NCI-H526 treated with DMSO at 0.1 percent for 48 hours (cell line): ENCODE results near the gene CHST3.
A peak's percentile ranks its signal among the peaks of the same experiment; 100 is the strongest.

Experiments used
- DNase-seq: peaks from one replicate; lab custom pipeline; 2025; lab: John Stamatoyannopoulos, UW

The CHST3 gene

DNA sequence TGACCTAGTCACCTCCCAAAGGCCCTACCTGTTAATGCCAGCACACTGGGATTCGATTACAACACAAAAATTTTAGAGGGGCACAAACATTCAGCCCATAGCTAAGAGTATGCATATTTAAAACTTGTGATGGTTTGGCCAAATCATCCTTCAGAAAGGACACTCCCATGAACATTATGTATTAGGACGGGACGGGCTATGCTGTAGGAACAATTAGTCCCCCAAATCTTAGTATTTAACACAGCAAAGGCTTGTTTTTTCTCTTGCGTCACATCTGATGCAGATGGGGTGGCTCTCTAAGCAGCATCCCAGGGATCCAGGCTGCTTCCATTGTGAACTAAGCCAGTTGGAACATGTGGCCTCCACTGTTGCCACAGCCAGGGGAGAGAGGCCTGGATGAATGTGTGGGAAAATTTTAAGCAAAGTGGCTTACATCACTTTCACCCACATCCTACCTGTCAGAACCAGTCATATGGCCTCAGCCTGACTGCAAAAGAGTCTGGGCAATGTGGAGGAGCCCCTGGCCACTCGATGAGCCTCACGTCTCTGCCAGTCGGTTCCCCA is 26.6 kb downstream of the CHST3 start:
- no peak for DNase-seq

DNA sequence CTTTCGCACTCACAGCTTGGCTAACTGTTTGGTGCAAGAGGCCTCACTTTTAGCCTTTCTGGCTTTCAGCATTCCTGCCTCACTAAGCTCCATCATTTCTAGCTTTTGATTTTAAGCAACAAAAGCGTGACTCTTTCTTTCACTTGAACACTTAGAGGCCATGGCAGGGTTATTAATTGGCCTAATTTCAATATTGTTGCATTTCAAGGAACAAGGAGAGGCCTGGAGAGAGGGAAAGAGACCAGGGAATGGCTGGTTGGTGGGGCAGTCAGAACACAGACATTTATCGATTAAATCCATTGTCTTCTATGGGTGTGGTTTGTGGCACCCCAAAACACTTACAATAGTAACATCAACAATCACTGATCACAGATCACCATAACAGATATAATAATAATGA is 31.3 kb downstream of the CHST3 start:
- no peak for DNase-seq

DNA sequence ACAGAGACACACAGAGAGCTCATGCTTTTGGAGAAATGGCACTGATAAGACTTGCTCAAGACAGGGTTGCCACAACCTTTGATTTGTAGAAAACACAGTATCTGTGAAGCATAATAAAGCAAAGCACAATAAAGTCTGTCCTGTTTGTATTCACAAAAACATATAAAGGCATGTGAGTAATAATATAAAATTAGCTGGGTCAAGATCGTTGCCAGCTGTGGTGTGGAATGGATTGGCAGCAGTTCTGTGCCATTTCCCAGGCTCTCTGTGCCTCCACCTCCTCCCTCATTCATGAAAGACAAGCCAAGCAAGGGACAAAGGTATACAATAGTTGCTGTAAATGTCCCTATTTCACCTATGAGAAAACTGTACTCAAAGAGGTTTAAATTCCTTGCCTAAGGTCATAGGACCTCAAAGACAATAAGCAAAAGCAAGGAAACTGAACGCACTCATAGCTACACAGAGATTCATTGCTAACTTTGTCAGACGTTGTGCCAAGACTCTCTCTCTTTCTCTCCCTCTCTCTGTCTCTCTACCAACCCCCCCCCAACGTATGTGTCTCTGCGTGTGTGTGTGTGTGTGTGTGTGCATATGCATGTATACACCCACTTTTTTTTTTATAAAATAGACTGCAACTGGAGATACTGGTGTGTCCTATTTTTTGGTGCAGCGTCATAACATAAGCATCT is 31.8 kb downstream of the CHST3 start:
- no peak for DNase-seq

DNA sequence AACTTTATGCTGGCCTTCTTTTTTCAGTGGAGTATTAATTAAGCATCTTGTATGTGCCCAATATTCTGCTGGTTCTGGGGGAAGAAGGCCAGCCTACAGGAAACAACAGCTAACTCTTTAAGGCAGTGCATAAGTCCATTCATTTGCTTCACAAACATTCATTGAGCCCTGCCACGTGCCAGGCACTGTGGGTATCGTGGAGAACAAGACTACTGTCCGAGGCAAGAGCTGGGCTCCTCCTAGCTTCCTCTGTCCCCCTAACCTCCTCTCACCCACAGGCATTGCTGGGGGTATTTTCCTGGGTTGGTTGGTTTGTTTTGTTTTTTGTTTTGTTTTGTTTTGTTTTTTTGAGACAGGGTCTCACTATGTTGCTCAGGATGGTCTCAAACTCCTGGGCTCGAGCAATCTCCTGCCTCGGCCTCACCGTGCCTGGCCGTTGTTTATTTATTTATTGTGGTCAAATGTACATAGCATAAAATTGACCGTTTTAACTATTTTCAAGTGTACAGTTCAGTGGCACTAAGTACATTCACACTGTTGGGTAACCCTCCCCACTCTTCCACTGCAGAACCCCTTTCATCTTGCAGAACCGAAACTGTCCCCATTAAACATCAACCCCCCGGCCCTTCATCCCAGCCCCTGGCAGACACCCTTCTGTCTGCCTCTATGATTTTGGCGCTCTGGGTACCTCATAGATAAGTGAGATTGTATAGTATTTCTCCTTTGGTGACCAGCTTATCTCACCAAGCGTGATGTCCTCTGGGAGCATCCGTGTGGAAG is 32.6 kb downstream of the CHST3 start:
- DNase-seq, result no peak

DNA sequence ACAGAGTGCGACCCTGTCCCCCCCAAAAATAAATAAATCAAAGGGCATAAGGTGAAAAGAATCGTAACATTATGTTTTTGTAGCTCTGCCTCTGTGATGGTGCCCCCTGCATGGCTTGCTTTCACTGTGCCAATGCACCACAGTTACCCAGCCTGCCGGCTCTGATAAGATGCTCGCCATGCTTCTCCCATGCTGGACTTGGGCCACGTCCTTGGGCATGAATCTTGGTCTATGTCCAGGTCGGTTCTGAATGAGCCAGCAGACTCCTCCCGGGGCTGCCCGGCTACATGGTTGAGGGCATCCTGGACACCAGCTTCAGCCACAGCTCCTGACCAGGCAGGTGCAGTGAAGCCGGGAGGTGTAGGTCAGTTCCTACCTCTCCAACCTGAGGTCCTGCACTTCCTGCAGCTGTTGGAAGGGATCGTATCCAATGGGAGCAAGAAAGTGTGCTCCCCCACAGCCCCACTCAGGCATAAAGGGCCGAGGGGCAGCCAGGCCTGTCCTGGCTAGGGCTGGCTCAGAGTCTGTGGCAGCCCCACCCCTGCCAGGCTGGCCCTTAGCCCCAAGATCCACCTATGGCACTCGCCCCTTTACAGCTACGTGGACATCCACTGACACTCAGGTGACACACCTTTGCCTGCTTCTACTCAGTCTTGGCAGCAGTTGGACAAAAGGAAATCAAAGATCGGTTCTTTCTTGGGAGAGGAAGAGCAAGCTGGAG is 34.1 kb downstream of the CHST3 start:
- no peak for DNase-seq

DNA sequence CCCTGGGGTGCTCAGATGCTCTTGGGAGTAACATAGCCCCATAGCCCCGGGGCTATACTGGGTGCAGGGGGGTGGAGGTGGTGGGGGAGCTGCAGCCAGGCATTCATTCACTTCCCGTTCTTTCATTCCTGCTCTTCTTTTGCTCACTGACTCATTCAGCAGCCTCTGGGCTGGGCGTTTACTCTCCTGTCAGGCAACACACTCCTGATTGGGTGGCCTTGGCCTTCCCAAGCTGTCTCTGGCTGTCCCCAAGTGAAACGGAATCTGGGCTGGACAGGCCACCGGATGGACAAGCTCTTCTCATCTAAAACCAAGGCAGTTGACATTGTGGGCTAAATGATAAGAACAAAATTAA is 34.6 kb downstream of the CHST3 start:
- DNase-seq, result no peak

DNA sequence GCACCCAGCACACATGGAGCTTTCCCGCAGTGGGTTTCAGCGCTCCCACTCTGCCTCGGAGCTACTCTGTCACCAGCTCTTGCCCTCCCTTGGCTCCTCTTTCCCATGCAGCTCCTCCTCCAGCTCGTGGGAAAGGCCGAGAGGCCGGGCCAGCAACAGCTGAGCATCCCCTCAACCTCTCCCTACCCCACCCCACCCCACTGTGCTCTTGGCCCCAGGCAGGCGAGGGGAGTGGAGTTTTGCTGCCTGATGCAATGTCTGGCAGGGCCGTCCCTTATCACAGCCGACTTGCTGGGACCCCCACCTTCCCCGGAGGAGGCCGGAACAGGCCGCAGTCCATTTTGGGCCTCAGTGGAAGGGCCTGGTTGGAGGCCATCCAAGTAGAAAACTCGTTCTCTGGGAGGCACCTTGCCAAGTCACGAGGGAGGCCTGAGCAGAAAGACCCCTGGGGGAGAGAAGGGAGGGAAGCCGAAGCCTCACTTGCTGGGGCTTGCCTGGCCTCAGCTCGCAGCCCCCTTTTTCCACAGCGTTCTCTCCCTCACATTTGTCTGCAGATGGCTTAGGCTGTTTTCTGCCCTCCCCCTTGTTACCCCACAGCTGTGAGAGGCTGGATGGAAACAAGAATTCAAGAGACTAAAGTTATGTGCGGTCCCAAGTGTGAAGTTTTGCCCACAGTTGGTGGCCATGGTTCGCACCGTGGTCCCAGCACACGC is 35.3 kb downstream of the CHST3 start:
- no peak for DNase-seq

DNA sequence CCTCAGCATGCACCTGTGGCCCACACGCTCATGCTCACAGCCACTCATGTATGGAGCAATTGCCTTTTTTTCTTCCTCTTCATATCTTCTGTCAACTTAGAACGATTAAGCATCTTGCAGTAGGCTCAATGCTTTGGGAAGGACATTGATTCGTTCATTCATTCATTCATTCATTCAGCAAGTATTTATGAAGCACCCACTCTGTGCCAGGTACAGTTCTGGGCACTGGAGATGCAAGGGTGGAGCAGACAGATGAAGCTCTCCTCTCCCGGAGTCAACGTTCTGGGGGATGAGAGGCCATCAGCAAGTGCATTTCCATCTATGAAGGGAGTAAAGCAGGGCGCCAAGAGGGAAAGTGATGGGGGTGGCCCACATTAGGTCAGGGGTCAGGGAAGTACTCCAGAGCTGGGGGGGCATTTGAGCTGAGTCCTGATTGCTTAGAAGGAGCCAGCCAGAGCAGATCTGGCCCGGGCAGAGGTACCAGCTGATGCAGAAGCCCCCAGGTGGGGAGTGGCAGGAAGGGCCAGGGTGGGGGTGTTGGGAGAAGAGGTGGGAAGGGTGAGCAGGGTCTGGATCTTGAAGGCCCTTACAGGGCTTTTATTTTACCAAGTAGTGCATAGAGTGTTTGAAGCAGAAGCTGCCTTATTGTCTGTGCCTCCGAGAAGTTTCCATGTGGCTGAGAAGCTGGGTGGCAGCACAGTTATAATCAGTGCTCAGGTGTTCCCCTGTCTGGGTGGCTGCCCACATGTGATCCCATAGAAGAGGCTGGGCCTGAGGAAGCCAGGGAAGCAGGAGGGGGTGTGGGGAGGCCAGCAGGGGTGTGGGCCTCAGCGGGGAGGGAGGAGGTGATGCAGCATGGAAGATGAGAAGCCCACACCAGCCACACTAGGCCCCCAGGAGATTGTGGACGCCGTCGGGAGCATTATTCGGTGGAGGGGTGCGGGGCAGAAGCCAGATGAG is 36.2 kb downstream of the CHST3 start:
- DNase-seq, result no peak

DNA sequence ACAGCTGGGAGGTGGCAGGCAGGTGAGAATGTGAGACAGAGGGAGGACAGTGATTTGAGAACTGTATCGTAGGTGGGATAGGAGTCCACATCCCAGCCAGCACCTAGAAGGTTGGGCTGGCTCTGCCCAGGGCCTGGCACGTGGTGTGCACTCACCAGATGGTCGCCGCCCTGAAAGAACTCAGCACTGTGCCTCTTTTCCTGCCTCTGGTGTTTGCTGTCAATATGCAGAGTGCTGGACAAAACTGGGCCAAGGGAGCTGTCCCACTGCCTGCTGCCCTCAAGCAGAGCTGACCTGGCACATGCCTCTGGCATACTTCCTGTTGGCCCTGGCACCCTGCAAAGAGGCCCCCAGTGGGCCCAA is 36.8 kb downstream of the CHST3 start:
- no peak for DNase-seq

DNA sequence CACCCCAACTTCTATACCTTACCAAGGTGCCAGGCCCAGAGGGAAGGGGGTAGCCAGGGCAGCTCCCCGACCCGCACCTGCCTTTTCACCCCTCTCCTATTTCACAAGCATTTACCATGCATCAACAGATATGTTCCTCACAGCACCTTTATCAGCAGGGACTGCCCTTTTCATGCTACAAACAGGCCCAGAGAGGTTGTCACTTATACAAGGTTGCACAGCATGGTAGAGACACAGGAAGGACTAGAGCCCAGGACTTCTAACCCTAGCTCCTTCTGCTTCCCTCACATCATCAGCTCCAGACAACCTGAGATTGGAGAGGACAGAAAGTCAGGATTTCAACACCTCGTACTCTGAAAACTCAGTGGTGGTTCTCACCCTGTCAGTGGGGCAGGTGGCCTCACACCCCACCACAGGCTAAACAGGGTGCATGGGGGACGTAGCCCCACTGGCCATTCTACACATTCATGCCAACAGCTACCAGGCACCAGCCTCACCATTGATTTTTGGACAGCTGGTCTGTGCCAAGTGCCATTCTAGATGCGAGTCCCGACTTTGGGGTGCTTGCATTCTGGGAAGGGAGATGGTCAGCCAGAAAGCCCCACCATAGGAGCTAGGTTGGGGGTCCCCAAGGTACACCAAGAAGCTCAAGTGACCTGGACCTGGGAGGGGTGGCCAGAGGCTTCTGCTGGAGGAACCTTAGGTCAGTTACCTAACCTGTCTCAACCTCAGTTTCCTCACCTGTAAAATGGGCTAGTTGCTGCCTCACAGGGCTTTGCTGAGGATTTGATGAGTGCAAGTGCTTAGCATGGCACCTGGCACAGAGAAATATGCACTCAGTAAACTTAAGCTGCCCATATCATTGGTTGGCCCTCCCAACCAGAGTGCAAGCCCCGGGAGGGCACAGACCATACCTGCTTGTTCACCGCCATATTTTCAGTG is 38.4 kb downstream of the CHST3 start:
- DNase-seq, result no peak

DNA sequence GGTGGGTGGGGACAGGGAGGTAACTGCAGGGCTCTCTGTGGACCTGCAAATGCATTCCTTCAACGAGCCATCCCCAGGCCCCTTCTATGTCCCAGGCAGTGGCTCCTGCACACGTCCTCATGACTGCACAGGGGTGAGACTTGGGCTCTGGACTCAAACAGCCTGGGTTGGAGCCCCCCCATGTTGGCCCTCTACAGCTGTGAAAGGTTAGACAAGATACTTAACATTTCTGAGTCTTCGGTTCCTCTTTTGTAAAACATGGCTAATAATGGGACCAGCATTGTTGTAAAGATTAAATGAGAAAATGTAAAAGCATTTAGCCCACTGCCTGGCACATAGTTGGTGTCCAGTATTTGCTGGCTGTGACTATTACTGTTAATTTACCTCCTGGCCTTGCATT is 41.8 kb downstream of the CHST3 start:
- no peak for DNase-seq

DNA sequence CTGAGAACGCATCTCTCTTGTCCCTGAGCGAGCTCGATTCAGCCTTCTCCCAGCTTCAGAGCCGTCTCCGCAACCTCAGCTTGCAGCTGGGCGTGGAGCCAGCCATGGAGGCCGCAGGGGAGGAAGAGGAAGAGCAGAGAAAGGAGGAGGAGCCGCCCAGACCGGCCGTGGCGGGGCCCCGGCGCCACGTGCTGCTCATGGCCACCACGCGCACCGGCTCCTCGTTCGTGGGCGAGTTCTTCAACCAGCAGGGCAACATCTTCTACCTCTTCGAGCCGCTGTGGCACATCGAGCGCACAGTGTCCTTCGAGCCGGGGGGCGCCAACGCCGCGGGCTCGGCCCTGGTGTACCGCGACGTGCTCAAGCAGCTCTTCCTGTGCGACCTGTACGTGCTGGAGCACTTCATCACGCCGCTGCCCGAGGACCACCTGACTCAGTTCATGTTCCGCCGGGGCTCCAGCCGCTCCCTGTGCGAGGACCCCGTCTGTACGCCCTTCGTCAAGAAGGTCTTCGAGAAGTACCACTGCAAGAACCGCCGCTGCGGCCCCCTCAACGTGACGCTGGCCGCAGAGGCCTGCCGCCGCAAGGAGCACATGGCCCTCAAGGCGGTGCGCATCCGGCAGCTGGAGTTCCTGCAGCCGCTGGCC is 43.2 kb downstream of the CHST3 start:
- DNase-seq, result no peak

DNA sequence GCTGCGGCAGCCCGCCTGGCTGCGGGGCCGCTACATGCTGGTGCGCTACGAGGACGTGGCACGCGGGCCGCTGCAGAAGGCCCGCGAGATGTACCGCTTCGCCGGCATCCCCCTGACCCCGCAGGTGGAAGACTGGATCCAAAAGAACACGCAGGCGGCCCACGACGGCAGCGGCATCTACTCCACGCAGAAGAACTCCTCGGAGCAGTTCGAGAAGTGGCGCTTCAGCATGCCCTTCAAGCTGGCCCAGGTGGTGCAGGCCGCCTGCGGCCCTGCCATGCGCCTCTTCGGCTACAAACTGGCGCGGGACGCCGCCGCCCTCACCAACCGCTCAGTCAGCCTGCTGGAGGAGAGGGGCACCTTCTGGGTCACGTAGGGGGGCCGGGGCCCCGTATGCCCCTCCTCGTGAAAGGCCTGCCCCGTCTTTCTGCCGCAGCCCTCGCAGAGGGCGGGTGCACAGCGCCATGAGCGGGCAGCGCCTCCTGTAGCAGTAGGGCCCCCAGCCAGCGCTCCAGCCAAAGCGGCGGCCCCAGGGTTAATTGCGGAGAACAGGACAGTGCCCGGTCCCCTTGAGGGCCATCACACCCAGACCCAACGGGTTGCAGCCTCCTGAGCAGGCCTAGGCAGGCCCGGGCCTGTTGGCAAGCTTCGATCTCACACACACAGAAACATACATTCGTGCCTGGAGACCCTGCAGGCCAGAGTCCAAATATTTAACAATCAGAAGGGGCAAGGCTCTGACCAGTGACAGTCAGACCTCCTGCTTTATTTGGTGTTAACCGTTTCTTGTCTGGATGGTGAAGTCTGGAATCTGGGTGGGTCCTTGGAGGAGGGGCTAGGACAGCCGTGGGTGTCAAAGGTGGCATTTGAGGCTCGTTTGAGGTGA is 44.1 kb downstream of the CHST3 start:
- DNase-seq, result peak; percentile 27

DNA sequence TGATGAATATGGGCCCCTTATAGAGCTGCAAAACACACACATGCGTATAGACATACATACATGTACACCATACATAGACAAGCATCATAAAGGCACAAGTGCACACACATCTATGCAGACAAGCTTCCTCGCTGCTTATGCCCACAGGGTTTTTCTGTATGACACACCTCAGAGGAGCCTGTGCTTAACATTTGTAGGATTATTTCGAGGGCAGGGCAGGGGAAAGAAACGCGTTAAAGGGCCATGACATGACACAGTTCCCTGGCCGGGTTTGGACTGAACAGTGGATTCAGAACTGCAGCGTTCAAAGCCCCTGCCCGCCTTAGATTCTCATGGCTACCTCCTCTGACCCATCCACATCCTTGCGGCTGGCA is 44.8 kb downstream of the CHST3 start:
- DNase-seq, result no peak

DNA sequence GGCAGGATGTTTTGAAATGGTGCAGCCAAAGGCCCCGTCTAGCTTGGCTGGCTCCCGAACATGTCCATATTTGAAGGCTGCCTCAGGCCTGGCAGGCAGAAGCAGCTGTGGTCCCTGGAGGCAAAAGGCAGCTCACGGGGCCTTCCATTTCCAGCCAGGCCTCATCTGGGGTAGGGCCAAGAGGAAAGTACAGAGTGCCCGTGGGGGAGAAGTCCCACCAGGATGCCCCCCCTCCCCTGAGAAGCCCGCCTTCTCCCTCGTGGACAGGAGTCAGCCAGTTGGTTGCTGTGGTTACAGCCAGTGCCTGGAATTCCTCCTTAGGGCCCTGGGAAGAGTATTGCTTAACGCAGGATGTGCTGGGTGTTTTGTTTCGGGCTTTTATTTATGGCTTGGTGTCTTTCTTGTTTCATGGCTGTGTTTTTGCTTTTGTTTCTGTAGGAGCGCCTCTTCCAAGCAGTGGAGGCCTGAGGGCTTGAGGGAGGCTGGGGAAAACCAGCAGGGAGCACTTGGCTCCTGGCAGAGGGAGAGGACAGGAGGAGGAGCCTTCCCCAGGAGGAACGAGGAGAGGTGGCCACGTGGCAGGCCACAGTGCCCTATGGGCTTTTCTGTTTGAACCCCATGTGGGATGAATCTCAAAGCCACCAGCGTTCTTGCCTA is 45.4 kb downstream of the CHST3 start:
- DNase-seq, result no peak

DNA sequence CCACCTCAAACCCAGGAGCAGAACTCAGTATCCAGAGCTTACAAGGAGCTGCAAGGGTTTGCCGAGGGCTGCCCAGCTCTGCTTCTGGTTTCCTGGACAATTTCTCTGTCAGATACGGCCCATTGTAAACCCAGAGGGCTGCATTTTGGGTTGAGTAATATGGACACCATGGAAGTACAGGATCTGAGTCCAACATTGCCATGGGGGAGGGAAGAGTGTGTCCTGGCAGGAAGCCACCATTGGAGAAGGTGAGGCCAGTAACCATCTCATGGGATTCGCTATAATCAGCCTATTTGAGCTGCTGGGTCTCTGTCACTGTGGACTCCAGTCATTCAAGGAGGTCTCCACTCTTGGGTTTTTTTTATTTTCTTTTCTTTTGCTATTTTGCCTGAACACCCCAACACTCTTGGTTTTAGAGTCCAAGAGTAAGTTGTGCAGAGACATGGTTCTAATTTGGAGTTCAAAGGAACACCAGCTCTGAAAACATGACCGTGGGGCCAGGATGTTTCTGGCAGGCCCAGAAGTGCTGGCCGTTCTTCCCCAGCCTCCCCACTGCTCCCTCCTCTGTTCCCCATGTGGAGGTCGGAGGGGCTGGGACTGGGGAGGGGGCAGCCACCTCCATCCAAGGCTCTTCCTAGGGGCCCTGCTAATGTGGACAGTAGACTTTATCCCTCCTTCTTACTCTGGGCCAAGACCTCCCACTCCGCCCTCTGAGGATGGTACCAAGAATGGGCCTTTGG is 46.2 kb downstream of the CHST3 start:
- no peak for DNase-seq

DNA sequence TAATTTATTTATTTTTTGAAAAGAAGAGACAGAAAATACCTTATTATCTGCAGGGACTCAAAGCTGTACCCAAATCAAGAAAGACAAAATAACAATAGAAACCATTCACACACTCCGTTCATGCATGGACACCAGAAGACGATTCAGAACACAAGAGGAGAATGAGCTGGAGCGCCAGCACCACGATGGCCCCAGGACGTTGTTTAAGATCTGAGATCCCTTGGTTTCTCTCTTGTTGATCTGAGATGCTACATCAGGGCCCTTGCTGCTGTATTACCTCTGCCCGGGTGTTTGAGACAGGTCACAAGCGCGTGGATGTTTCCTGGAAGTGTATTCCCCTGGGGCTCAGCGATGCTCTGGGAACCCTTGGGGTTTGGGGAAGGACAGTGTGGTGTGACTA is 46.8 kb downstream of the CHST3 start:
- no peak for DNase-seq
